Glomerular endothelial cell (primary cell): ENCODE data around the gene NSUN3. TPM values are rescaled to one million over a fixed set of nuclear protein-coding genes. Genes with fewer than 3 reads are reported as not detected.
"Not testable (repeated sequence)": the region's sequence is repeated elsewhere in the genome, so short reads cannot be mapped to it uniquely, and the experiment has no call there.

Experiments used
- DNase-seq: peaks from one replicate; pipeline ENCODE4 v3.0.0-alpha.2; 2011; ENCODE audit warnings: low read depth, low spot score; ENCODE audit errors: extremely low read depth
- total RNA-seq: library from RNA; depleted of rRNA; stranded (reverse); fragments of >200 nt; gene quantifications from 2 replicates; pipeline ENCODE4 v1.2.3, GENCODE V29; 2015

NSUN3 gene
- 5.7 and 12.6 TPM in 2 replicates for total RNA-seq

DNA sequence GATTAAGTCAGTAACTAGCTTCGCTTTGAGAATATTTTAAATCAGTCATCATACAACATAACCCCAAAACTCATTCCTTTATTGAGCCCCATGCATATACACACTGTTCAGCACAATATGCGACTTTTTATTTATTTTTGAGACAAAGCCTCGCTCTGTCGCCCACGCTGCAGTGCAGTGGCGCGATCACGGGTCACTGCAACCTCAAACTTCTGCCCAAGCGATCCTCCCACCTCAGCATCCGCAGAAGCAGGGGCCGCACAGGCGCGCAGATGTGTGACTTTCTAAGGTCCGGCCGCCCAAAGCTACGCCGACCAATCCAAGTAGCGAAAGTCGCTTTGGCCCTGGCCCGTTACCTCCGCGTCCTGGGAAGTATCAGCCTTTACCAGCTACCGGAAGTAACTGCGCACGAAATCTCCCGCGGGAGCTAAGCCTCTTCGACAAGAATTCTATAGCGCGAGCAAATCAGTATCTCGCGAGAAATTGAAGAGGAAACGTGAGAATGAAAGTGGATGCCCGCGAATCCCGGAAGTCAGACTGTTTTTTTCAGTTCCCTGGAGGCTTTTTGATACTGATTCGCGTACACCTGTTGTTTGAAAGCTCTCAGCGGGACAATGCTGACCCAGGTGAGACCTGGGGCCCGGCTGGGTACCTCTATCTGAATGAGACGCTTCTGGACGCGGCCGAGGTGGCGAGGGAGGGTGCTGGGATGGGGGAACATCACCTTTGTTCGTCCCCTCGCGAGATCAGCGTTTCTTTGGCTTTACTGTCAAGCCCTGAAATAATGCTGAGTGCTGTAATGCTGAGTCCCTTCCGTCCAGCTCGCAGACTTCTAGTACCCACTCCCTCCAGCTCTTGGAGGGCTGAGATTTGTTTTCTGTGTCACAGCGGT, at the start of gene NSUN3, which contains the start of gene DHFR2:
NSUN3 (plus strand) TSS at position 549 of the 892 bp plus-strand sequence; CDS start at position 615, 66 bp downstream.
DHFR2 (minus strand) TSS at position 404 of the 892 bp plus-strand sequence. CDS start 1,405 bp downstream, outside the sequence.
- peak; percentile 95 for DNase-seq

DNA sequence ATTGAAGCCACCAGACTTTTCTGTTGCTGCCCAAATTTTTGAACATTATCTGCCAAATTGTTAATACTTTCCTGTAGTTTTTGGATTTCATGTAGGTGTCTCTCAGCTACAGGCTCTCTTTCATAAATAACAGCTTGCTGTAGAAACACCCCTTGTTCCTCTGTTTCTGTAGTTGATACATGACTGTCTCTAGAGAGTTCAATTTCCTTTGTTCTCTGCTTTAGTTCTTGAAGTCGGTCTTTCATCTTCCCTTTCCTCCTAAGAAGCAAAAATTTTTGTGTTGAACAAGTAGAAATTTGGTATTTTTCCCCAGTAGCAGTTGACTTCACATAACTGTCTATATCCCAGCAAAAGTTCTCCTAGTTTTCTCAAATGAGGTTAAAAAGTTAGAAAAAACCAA, 47.8 kb upstream of the NSUN3 start:
- DNase-seq: no peak

DNA sequence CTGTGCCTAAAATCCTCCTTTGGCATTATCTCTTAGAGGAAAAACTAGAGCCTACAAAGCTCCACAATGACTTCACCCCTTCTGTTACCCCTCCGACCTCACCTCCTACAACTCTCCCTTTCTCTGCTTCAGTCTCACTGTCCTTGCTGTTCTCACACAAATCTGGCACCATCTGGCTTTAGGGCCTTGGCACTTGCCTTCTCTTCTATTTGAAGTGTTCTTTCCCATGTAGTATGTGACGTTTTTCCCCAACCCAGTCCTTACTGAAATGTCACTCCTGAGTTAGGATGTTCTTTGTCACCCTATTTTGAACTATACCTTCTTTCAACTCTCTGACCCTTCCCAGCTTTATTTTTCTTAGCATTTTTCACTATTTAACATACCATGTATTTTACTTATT, 43.2 kb upstream of the NSUN3 start:
- DNase-seq: no peak

DNA sequence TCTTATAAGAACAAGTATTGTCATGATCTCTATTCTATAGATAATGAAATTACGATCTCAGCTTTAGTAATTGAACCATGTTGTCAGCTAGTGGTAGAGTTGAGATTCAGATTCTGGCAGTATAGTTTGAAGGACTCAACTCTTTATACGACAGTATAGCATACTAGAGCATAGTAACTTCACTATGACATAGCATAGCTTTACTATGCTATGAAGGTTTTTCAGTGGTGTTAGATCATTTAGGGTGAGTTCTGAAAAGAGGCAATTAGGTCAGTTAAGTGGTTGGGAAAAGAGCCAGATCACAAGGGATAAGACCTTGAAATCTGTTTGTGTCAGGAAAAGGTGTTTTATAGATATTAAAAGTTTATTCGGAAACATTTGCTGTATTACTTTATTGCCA, 42.6 kb upstream of the NSUN3 start:
- no peak for DNase-seq

DNA sequence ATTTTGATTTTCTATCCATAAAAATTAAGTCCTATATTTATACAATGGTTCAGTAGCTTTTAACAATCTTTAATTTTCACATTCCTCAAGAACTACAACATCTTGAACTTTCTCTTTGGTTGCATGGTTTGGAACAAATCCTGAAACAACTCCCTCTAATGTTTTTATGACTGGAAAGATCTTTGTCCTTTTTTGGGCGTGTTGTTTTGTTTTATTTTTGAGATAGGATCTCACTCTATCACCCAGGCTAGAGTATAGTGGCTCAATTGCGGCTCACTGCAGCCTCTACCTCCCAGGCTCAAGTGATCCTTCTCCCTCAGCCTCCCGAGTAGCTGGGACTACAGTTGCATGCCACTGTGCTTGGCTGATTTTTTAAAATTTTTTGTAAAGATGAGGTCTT, 38.5 kb upstream of the NSUN3 start:
- DNase-seq: no peak

DNA sequence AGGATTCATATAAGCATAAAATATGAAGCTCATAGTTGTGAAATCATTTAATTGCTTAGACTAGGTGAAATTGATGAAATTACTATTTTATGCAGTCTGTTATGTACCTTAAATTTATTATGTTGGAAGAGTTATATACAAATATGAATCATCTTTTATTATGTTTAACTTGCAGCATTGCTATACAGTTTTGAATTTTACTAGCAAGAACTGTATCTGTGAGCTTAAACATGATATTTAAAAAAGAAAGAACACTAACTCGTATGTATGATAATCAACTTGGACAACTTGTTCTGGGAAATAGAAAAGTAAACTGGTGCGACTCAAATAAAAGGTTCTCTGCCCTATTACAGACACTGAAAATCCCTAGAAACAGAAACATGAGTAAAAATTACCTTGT, 36.2 kb upstream of the NSUN3 start:
- no peak for DNase-seq

DNA sequence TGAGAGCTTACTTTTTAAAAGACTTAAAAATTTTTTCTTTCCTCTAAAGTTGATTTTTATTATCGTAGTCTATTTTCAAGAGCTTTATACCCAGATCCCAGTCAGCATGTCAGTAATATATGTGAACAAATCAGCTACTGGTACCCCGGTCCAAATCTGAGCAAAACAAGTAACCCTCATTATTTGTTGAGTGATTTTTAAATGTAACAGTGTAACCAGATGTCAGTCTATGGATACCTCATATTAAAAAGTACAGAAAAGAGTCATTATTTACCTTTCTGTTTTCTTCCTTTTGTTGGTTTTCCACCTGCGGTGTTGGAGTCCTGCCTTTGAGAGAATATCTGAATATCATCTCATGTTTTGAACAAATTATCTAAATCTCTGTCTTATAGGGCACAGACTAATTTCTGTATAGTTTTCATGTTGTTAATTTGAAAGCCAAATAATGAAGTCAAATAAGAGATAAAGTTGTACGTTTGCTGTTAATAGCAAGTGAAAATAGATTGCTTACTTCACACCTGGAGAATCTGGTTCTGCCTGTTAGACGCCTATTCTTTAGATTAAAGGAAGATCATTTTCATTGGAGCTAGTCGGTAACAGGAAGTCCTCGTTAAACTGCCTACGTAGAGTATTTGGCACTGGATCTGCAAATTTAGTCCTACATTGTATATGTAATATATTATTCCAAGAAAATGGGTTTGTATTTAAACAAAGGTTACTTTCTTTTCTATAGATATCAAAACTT, 34.6 kb upstream of the NSUN3 start, which contains the start of gene STX19:
STX19 (minus strand) TSS at position 505 of the 745 bp plus-strand sequence. CDS start 13,328 bp downstream, outside the sequence.
- DNase-seq: no peak

DNA sequence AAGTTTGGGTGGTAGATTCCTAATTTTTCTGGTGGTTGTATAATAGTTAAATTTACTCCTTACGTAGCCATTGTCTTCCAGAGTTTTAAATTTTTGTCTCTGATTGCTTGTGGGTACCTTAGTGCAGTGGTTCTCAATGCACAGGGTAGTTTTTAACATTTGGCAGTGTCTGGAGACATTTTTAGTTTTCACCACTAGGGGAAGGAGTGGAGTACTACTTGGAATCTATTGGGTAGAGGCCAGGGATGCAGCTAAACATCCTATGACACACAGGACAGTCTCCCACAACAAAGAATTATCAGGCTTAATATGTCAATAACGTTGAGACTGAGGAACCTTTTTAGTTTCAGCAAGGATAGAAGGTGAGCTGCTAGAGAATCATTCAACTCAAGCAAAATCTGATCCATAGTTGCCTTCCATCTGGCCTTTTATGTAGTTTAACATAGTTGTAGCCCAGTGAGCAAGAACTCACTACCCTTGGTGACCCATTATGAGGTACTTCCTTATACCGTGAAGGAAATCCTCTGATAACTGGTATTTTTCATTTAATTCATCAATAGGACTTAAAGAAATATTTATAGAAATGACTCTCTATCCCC, 25.9 kb upstream of the NSUN3 start:
- peak; percentile 5 for DNase-seq

DNA sequence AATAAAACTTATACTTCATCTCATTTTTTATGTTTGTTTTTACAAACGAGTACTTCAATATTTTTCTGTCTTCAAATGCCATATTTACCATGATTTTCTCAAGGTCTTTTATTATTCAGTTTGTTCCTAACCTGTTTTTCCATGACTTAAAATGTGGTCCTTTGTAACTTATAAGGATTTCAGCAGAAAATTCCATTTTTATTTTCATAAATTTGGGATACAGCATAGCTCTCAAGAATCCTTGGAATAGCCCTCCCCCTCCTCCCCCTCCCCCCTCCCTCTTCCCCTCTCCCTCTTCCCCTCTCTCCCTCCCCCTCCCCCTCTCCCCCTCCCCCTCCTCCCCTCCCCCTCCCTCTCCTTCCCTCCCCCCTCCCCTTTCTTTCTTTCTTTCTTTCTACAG, 19.6 kb upstream of the NSUN3 start:
- DNase-seq: no peak

DNA sequence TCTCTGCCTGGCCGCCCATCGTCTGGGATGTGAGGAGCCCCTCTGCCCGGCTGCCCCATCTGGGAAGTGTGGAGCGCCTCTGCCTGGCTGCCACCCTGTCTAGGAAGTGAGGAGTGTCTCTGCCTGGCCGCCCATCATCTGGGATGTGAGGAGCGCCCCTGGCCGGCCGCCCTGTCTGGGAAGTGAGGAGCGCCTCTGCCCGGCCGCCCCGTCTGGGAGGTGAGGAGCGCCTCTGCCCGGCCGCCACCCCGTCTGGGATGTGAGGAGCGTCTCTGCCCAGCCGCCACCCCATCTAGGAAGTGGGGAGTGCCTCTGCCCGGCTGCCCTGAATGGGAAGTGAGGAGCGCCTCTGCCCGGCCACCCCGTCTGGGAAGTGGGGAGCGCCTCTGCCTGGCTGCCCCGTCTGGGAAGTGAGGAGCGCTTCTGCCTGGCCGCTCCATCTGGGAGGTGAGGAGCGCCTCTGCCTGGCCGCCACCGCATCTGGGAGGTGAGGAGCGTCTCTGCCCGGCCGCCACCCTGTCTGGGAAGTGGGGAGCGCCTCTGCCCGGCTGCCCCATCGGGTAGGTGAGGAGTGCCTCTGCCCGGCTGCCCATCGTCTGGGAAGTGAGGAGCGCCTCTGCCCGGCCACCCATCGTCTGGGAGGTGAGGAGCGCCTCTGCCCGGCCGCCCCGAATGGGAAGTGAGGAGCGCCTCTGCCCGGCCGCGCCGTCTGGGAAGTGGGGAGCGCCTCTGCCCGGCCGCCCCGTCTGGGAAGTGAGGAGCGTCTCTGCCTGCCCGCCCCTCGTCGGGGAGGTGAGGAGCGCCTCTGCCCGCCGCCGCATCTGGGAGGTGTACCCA, 18.5 kb upstream of the NSUN3 start:
- not testable (repeated sequence) for DNase-seq

DNA sequence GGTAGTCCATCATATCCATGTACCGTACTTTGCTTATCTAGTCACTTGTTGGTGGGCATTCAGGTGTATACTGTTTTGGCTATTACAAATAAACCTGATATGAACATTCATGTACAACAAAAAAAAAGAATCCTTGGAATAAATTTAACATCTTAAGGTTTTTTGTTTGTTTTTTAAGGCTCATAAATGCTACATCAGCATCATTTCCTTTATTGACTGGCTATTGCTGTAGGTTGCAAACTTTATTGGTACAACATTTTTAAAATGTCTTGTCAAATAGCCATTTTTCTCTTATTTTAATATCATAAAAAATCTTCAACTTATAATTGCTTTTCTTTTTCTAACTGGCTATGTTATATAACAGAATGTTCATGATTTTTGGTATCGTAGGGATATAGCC, 16.3 kb upstream of the NSUN3 start:
- DNase-seq: no peak

DNA sequence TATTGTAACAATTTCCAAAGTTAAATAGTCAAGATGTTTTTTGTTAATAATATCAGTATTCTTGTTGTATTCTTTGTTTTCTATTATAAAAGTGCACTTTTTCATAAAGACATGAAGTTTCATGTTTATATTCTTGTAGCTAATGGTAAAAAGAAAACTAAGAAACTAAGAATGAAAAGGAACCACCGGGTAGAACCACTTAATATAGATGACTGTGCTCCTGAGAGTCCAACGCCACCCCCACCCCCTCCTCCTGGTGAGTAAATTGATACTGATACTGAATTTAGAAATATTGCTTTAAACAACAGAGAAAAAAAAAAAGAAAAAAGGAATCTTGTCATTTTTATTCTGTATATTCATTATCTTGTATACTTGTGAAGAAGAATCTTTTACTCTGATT, 13.6 kb upstream of the NSUN3 start:
- DNase-seq: no peak

DNA sequence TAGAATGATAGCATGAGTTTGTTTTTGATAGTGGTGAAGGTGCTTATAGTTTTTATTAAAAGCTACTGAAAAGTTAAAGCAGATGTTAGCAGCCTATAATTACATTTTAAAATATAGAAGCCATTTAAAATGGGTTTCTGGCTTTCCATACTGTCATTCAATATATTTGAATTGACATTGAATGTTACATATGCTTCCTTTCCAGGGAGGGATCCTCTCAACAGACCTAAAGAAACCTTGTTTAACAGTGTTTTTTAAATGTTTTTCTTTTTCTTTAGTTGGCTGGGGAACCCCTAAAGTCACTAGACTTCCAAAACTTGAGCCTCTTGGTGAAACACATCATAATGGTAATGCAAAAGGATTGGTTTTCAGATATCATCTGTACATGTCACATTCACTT, 12.3 kb upstream of the NSUN3 start:
- DNase-seq: no peak

DNA sequence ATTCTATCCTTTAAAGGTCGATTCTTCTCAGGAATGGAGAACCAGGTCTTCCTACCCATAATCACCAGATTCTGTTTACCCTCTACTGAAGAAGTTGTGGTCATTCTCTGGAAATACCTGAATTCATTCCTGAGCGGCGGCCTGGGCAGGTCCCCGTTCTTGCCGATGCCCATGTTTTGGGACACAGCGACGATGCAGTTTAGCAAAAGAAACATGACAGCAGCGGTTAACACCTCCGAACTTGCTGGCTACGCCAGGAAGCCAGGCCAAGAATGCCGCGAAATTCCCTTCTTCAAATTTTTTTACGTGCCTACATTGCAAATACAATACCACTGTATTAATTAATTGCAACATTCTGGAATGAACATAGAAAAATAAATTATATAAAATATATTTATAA, 1.6 kb upstream of the NSUN3 start:
- no peak for DNase-seq

DNA sequence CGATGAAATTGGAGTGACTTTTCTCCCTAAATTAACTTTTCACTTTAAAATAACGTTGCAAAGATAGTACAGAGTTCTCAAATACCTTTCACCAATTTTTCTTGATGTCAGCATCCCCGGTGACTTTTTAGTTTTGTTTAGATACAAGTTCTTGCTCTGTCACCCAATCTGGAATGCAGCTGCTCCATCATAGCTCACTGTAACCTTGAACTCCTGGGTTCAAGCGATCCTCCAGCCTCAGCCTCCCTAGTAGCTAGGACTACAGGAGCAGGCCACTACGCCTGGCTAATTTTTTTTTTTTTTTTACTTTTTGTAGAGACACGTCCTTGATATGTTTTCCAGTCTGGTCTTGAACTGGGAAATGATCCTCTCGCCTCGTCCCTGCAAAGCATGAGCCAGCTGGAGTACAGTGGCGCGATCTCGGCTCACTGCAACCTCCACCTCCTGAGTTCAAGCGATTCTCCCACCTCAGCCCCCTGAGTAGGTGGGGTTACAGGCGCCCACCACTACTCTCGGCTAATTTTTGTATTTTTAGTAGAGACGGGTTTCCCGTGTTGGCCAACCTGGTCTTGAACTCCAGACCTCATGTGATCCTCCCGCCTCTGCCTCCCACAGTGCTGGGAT, 747 bp downstream of the NSUN3 start:
- DNase-seq: no peak

DNA sequence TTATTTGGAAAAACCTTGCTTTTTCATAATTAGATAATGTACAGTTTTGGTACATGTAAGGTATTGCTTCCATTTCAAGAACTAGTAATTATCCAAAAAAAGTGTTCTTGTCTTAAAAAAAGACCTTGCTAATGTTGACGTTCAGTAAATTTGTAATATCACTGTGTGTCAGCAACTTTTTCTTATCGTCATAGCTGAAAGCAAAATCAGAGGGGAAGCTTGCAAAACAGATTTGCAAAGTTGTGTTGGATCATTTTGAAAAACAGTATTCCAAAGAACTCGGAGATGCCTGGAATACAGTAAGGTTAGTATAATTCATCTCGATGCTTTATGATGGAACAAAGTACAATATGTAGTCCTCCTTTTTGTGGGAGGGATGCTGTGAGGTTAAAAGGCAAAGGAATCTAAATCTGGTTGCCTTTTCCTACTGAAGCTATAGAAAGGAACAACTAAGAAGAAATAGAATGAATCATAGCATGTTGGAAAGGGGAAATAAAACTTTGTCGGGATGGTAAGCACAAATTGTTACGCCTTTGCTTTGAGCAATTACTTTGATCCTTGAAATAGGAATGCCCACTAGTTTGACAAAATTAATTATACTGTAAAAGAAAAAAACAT, 1.5 kb downstream of the NSUN3 start:
- DNase-seq: no peak

DNA sequence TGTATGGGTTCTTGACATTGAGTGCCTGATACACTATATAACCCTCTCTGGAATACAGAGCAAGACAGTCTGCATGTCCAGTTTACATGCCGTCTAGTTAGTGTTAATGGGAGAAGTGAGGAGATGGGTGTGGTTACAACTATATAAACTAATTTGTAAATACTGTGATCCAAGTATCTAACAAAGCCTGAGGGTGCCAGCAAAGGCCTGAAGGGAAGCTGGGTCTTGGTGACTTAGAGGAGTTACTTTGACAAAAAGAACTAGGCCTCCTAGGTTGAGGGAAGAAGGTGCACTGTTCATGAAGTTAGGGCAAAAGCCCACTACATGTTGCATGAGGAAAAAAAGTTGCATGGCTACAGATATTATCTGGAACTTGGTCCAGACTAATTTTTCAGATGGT, 2.3 kb downstream of the NSUN3 start:
- DNase-seq: no peak

DNA sequence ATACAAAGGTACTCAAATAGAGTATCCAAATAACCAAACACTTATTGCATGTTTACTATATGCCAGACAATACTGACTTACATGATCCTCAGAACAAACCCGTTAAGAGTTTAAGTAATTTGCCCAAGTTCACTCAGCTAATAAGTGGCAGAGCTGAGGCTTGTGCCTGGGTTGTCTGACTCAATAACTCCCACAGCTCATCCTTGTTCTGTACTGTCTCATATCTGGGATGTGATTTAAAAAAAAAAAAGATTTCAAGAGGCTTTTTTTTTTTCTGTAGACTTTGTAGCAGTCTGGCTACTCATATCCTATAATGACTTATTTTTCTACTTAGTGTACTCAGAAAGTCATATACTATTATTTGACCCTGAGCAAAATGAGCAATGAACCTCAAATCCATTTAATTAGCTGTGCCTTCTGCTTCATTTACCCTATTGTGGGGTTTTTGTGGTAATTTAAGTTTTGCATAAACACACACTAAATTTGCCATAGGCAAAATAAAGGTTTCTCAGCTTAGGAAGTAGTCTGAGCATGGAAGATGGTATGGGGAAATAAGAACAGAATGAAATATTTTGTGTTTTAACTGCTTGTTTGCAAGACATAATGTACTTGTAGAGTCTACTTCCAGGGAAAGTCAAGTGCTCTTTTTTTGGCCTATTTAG, 3.1 kb downstream of the NSUN3 start:
- DNase-seq: no peak
